HG03095 (cell line): ENCODE results near the gene HSD3B1.
"Not testable (repeated sequence)": the region's sequence is repeated elsewhere in the genome, so short reads cannot be mapped to it uniquely, and the experiment has no call there.

ENCODE experiments used
- ATAC-seq: cut with Tn5 transposase; IDR thresholded peaks from one replicate; pipeline ENCODE4 v1.9.1; 2021; ENCODE audit warnings: moderate library complexity; ENCODE audit not compliant: unreplicated experiment

Gene HSD3B1

GRCh38 chr1:119552656-119553055, 45.6 kb downstream of the HSD3B1 start:
- ATAC-seq: not testable (repeated sequence)

- ATAC-seq: not testable (repeated sequence)
These were observed 46.5 kb downstream of the HSD3B1 start for GRCh38 chr1:119553302-119554071.

- no peak for ATAC-seq
These were observed 47.2 kb downstream of the HSD3B1 start for GRCh38 chr1:119554183-119554582.

GRCh38 chr1:119556423-119556822, 49.4 kb downstream of the HSD3B1 start:
- no peak for ATAC-seq

- ATAC-seq: not testable (repeated sequence)
These were observed 53.4 kb downstream of the HSD3B1 start for GRCh38 chr1:119560402-119560801.

GRCh38 chr1:119564548-119564947, 57.5 kb downstream of the HSD3B1 start:
- ATAC-seq: peak; percentile 47
